Stimulated activated CD8-positive, alpha-beta memory T cell treated with anti-CD3 and anti-CD28 coated beads, Interleukin-12 subunit alpha, Interleukin-12 subunit beta, amount 100 ng/mL, for 4 hours (primary cell): ENCODE measurements around the gene HIRA.

Source experiments
- DNase-seq: peaks from one replicate; pipeline ENCODE4 v3.0.0-alpha.2; 2020; ENCODE audit warnings: low read depth

HIRA gene

DNA sequence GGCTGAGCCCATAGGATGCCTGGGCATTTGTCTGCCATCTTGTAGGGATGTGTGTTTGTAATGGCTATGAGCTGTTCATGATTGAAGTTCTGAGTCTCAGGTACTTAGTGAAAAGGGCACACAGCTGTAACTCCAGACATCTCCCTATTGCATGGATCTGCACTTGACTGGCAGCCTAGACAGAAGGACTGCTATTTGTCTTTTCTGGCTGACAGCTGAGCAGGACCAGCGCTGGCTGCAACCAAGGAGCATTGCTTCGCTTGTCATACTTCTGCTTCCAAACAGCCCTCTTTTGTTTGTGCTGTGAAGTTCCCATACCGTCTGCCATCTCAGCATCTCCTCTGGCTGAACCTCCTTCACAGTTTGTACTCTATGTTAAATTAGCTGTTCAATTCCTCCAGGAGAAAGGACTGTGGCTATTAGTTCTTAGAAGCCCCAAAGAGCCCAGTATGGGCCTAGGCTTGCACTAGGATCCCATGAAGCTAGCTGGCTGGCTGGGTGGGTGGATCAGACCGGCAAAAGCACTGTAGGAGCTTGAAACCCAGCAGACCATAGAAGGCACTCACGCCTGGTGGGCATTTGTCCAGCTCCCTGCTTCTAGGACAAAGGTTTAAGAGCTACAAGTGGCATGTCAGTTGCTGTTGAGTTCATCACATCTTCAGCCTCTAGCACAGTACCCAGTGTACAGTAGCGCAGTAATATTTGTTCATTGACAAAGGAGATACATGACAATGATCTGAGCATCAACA lies 20.4 kb downstream of the HIRA start:
- no peak for DNase-seq

DNA sequence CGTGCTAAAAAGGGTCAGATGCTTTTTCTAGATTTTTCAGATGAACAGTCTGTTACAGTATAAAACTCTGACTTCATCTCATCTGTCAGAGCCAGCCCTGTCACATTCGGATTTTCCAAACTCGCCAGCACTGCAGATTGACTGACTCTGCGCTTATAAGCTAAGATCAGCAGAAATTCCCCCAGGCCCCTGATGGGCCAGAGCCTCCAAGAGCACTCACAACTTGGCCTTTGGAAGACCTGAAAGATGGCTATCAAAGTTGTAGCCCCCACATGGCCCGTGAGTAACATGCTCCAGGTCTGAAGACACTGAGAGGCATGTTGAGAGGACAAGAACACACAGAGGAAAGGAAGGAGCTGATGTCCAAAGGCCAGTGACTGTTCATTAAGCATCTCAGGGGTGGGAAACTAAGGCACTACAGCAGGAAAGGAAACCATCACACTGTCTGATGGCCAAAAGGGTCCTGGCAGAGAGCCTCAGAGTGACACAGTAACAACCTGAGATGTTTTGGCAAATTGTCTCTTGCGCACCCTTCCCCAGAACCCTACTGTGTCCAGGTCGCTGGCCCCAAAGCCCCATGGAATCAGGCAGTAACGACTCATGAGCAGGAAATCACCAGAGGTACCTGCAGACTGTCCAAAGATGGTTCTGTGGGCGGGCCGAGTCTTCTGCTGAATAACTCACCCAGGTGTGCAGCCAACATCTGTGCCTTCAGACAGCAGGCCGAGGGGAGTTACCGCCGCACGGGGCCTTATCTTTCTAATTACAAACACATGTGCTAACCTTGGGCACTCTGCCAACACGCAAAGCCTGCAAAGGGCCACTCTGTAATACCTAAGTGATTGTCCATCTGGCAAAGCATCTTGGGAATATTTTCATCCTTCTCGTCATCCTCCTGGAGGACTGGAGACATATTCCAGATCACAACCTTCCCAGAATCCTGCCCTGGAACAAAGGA lies 23.6 kb downstream of the HIRA start:
- no peak for DNase-seq

DNA sequence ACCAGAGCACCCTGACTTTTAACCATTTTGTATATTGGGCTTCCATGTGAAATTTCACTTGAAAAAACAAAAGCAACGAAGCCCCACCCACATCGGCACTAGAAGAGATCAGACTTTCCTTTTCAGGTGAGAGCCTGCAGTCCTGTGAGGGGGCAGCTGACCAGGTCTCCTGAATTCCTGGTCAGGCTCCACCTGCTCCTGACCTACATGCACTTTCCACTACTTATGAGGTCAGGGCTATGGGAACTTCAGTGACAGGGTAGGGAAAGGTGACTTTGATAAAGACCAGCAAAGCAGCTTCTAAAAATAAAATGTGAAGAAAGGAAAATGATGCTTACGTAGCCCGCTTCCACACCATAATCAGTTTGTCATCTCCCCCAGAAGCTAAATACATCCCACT lies 24.7 kb downstream of the HIRA start:
- no peak for DNase-seq

DNA sequence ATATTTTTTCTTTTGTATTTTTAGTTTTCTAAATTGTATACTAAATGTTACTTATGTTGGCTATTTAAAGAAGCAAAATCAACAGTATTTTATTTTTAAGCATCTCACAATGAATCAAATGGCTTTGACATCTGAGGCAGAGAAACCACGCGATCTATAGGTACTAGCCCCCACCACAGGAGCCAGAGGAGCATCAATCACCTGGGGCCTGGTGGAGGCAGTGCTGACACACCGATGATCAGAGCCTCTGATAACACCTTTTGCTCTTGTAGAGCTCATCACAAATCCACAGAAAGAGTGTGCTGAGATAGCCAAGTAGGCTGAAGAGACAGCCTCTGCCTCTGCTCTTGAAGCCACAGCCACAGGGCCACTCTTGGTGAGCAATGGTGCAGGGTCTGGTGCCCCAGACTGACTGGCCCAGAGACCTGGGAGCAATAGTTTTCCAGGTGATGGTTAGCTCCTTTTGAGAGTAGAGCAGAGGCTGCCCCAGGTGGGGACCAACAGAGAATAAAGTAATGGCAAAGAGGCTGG lies 25.2 kb downstream of the HIRA start:
- no peak for DNase-seq

DNA sequence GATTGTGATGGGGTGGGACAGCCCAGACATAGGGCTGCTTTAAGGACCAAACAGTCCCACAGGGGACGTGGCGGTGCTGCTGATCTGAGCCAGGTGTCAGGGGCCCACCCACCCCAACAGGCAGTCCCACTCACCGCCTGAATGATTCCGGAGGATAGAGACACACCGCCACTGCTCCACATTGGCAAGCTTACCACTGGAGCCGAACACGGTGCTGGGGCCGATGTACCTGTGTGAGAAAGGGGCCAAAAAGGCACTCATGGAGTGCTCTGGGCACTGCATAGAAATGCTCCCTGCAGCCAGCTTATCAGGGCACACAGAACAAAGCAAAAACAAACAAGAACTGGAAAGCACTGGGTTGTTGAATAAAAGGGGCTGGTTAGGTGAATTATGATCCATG lies 25.9 kb downstream of the HIRA start:
- no peak for DNase-seq

DNA sequence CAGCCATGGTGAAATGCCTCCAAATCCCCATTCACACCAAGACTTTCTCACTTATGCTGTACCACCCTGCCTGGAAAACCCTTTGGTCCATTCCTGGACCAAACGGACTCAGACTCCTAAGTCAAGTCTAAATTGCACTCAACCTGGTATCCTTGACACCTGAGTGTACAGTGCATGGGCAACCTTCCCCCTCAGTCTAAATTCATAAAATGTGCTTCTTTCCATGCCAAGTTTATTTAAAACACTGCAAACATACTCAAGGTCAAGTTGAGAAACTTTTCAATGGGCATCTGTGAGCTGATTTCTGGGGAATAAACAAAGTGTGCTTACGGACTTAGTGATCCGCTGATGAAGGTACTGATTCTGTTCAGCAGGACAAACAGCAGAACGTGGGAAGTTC lies 26.4 kb downstream of the HIRA start:
- DNase-seq: no peak

DNA sequence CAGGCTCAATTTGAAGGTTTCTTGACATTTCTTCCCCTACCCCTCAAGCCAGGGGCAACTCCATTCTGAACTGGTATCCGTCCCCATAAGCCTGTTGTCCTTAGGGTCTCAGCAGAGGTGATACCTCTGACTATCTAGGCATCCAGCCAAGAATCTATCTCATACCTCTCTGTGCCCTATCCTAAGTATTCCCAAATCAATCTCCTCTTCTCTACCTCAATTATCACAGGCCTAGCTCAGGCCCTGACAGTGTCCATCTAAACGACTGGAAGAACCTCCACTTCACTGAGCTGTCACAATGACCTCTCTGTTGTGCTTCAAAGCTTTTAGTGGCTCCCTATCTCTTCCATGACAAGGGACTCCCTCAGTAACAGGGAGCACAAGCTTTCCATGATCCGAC lies 26.9 kb downstream of the HIRA start:
- DNase-seq: no peak

DNA sequence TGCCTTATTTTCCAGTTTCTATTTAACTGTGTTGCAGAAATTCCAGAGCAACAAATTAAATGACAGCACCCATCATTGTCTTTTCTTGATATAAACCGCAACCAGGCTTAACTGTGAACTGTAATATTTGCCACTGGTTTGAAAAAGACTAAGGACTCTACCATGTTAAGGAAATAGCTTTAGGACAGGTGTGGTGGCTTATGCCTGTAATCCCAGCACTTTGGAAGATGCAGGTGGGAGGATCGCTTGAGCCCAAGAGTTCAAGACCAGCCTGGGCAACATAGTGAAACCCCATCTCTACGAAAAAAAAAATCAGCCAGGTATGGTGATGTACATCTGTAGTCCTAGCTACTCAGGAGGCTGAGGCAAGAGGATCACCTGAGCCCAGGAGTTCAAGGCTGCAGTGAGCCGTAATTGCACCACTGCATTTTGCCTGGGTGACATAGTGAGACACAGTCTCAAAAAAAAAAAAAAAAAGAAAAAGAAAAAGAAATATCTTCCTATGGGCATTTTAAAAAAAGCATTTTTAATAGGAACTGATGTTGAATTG lies 28.8 kb downstream of the HIRA start:
- no peak for DNase-seq

DNA sequence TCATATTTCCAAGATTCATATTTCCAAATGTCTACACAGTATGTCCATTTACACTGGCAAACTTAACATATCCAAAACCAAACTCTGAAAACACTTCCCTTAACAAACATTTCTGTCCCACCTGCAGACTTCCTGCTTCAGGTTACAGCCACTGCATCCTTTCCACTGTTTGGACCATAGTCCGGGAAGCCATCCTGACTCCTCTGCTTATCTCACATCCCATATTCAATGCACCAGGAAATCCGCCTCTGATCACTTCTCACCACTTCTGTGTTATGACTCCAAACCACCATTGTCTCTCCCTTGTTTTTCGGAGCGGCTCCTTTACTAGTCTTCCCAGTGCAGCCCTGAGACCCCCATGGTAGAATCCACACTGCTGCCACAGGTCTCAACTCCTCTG lies 30.1 kb downstream of the HIRA start:
- no peak for DNase-seq

DNA sequence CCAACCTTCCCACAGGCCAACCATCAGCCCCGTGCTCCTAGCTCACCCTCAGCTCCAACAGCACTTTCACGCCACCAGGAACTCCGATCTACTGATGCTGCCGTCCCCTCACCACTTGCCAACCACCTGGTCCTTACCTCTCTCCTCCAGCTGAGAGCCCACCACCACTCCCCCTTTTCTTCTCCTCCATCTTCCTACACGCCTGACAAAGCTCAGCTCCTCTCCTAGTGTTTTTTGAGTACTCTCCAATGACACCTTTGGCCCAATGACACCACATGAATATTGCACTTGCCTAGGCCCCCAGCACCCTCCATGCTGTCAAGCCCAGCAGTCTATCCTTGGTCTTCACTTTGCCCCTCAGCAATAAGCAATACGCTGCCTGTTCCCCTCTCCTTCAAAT lies 30.7 kb downstream of the HIRA start:
- DNase-seq: no peak

DNA sequence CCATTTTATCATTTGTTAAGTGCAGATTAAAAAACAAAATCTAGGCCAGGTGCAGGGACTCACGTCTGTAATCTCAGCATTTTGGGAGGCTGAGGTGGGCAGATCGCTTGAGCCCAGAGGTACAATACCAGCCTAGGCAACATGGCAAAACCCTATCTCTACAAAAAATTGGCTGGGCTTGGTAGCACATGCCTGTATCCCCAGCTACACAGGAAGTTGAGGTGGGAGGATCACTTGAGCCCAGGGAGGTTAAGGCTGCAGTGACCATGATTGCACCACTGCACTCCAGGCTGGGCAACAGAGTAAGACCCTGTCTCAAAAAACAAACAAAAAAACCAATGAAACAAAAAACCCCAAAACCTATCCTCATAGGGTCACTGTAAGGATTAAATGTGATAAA lies 32.9 kb downstream of the HIRA start:
- no peak for DNase-seq

DNA sequence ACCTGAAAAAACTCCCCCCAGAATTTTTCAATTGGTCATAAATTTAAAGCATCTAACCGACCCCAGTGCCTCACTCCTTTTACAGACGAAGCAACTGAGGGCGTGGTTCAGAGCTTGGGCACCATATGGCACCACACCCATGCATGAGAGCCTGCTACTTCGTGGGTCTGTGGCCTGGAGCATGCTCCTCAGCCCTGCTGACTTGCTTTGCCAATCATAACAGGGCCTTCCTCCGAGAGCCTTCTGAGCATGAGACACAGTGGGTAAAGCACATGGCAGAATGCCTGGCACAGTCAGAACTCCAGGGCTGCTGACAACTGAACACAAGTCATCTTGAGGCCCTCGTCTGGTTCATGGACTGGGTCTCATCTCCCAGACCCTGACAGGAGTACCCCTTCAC lies 33.3 kb downstream of the HIRA start:
- no peak for DNase-seq

DNA sequence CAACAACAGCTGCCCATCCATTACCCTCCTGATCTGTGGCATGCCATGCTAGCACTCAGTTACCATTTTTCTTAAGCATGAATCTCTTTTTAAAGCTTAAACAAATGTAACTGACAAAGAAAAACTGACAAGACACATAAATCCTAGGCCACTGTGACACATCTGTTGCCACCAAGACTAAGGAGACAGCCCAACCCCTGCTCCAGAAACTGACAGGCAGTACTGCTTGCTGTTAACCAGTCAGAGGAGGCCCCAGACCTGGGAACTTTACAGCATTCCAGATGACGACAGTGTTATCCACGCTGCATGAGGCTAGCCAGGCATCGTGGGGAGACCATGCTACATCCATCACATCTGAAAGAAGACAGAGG lies 33.8 kb downstream of the HIRA start:
- DNase-seq: no peak

DNA sequence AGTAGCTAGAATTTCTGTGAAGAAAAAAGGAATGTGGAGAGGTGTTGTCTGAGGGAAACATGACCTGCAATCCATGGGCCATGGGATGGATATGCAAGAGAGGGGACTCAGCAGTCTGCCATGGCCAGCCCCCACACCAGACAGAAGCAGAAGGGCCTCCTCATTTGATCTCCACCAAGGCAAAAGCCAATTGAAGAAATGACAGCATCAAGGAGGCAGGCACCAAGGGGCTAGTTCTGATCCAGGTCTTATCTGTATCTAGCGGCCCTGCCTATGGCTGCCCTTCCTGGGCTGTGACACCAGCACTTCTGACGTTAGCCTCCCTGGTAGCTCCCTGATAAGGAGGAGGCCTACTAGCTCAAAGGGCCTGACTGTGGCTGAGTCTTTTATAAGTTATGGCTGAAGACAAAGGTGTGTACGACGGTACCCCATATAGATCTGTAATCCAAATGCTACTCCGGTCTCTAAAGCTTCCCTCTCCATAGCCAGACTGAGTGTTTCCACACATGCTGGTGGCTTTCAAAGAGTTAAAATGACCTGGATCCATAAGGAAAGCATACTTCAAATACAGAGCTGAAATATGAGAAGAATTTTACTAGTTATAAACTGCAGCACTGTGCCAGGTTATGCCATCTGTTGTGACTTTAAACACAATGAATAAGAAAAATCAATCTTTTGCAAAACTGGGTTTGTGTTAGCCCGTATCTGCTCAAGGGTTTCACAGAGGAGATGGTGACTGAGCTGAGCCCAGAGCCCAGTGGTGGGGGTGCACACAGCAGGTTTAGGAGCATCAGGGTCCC lies 34.4 kb downstream of the HIRA start:
- no peak for DNase-seq

DNA sequence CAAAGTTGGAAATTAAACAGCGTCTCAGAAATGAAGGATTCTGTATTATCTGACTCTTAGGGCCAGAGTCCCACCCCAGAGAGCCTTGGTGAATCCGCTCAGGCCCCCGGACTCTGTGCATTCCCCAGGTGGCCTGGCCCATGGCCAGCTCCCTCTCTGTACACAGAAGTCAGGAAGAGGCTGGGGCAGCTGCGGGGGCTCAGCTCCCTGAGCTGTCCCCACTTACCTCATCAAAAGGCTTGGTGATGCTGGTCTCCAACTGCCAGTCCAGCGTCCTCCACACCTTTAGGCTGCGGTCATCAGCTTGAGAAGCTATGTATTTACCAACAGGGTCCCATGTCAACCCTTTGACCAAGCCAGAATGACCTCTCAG lies 35.0 kb downstream of the HIRA start:
- no peak for DNase-seq

DNA sequence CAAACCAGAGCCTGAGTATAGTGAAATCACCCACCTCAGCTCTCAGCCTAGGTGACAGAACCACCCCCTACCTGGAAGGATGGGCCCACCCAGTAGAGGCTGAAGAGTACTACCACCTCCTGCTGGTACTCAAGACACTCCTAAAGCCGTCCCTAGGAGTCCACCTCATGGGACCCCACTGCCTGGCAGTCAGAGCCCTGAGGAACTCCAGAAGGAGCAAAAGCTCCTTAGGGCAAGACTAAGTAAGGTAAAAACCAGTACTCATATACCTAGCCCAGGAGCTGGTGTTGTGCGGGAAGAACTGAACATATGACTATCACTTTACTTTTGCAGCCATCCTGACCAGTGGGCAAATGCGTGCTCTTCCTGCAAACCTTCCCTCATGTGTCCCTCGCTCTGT lies 36.3 kb downstream of the HIRA start:
- DNase-seq: no peak

DNA sequence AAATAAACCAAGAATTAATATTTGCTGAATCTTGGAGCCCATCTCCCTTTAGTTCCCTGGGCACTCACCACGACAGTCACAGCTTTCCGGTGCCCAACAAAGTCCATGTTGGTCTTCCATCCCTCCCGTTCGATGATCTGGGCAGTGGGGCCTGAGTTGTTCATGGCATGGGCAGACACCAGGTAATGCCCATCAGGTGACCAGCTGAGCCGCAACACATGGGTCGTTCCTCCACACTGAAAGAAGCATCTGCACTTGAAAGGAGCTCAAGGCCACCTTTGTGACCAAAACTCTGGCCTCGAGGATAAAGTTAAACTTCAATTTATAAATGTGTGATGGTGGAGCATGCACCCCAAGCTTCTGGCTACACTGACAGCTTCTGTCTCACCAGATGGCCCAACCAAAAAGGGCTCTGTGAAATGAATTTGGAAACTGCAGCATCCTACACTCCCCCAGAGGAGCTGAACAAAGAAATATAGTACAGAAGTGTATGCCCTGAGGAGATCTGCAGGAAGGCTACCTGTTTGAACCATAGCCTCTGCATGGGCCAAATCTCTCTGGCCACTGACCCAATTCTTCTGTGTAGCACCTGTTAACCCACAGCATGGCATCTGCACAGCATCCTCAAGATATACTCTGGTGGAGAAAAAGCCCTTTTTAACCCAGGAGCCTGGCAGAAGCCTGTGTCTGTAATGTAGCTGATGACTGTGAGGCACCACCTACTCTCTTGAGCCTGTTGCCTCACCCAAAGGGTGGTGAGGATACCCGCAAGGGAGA lies 37.1 kb downstream of the HIRA start:
- DNase-seq: no peak

DNA sequence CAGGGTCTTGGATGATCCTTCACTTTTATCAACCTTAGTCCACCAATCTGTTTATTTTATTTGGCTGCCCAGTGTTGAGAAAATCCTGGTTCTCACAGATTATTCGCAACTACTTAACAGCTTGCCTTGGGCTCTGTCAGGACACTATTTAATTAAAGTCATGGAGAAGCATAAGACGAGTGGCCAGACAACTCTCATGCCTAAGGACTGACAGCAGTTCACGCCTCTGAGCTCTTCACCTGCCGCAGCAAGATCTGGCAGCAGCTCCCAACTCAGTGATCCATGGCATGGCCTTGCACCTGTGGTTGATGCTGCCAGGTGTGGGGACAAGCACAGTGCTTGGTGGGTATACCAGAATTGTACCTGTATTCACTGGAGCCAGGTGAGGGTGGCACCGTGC lies 37.8 kb downstream of the HIRA start:
- no peak for DNase-seq

DNA sequence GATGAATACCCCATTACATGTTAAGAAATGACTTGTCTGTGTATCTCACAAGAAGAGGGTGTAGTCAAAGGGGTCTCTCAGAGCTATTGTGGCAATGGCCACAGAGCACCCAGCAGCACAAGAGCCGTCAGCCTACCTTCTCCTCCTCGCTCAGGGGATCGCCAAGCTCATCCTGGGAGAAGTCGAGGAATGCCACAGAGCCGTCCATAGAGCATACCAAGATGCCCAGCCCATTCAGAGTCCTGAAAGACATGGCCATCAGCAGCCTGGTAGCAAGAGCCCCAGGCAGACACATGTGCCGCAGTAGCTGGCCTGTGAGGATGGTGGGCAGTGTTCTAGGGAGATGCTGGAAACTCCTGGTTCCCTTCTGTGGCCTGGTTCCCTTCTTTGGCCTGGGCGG lies 44.0 kb downstream of the HIRA start:
- no peak for DNase-seq

DNA sequence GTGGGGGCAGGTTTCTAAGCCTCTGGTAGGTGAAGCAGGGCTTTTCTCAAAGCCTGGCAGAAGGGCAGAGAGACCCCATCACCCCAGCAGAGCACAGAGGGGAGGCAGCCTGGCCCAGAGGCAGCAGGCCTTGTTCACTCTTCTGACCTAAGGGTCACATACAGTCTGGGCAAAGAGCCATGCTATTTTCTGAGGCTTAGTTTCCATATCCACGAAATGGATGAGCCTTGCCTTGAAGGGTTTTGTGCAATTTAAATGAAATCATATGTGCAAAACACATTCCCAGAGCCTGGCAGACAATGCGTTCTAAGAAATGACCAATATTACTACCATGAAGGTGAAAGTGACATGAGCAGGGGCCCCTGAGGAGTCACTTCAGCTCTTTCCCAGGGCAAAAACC lies 44.5 kb downstream of the HIRA start:
- DNase-seq: no peak

DNA sequence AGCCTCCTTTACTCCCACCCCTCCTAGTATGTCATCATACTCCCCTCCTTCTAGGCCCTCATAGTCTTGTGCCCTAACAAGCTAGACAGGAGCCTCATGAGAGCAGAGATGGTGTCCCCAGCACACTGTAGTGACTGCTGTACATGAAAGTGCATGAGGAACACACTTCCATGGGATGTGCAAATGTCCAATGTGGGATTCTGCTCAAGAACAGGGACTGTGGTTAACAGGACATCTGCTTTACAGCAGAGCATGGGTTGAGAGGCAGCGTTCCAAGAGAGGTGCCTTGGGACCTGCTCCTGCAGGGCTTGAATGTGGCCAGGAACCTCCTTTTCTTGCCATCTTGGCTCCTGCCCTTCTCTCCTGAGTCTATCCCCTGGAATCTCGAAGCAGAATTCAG lies 45.3 kb downstream of the HIRA start:
- DNase-seq: no peak
